NCI-H2081 treated with DMSO at 0.1 percent for 48 hours (cell line): ENCODE results near the gene TADA1.
"Not testable (repeated sequence)": the region's sequence is repeated elsewhere in the genome, so short reads cannot be mapped to it uniquely, and the experiment has no call there.

ENCODE experiments used
- DNase-seq: peaks from one replicate; lab custom pipeline; 2025; lab: John Stamatoyannopoulos, UW

TADA1 gene

GRCh38 chr1:166843769-166844596 lies 32.1 kb downstream of the TADA1 start:
- DNase-seq, result no peak

- DNase-seq, result no peak
Measured at GRCh38 chr1:166843322-166843721, 32.7 kb downstream of the TADA1 start.

GRCh38 chr1:166840309-166841274 lies 35.5 kb downstream of the TADA1 start:
- no peak for DNase-seq

- no peak for DNase-seq
Measured at GRCh38 chr1:166839600-166840308, 36.3 kb downstream of the TADA1 start.

- peak; percentile 67 for DNase-seq
Measured at GRCh38 chr1:166838766-166839599, 37.1 kb downstream of the TADA1 start, which contains the start of gene POGK. Gene POGK, plus strand, starts transcription at chr1:166839475. Its CDS starts 1,482 bp downstream, at chr1:166840957.

- no peak for DNase-seq
Measured at GRCh38 chr1:166836733-166837132, 39.3 kb downstream of the TADA1 start.

GRCh38 chr1:166829762-166830161 lies 46.3 kb downstream of the TADA1 start:
- not testable (repeated sequence) for DNase-seq

- DNase-seq, result no peak
Measured at GRCh38 chr1:166827426-166827825, 48.6 kb downstream of the TADA1 start.

GRCh38 chr1:166822385-166822784 lies 53.7 kb downstream of the TADA1 start:
- no peak for DNase-seq

GRCh38 chr1:166819974-166820373 lies 56.1 kb downstream of the TADA1 start:
- no peak for DNase-seq

GRCh38 chr1:166814611-166815010 lies 61.5 kb downstream of the TADA1 start:
- DNase-seq, result no peak

GRCh38 chr1:166813508-166814223 lies 62.4 kb downstream of the TADA1 start:
- no peak for DNase-seq

- no peak for DNase-seq
Measured at GRCh38 chr1:166811691-166812090, 64.4 kb downstream of the TADA1 start.

- DNase-seq, result no peak
Measured at GRCh38 chr1:166808952-166809351, 67.1 kb downstream of the TADA1 start.
